Endodermal cell (in vitro differentiated cells): ENCODE results near the gene CYP8B1. TPM values are rescaled to one million over a fixed set of nuclear protein-coding genes. Genes with fewer than 3 reads are reported as not detected.

ENCODE experiments used
- DNase-seq: peaks from one replicate; pipeline ENCODE4 v3.0.0-alpha.2; 2017
- H3K27ac ChIP-seq: 2 replicates; pipeline ENCODE4 v1.5.1; 2013; ENCODE audit warnings: mild to moderate bottlenecking, low read depth, low read length, moderate library complexity
- H3K27me3 ChIP-seq: 2 replicates; pipeline ENCODE4 v1.6.1; 2013; ENCODE audit warnings: mild to moderate bottlenecking, low read length, moderate library complexity; ENCODE audit not compliant: insufficient read depth, control insufficient read depth, poor library complexity, severe bottlenecking
- H3K36me3 ChIP-seq: 2 replicates; pipeline ENCODE4 v1.7.0; 2013; ENCODE audit warnings: mild to moderate bottlenecking, low read length, moderate library complexity; ENCODE audit not compliant: control insufficient read depth, insufficient read depth
- H3K4me1 ChIP-seq: one replicate; pipeline ENCODE4 v1.7.0; 2013; ENCODE audit warnings: low read length; ENCODE audit not compliant: control insufficient read depth, insufficient read depth
- H3K4me3 ChIP-seq: 2 replicates; pipeline ENCODE4 v1.5.1; 2013; ENCODE audit warnings: mild to moderate bottlenecking, low read length, moderate library complexity
- H3K9ac ChIP-seq: 2 replicates; pipeline ENCODE4 v1.6.1; 2013; ENCODE audit warnings: mild to moderate bottlenecking, low read length, moderate library complexity; ENCODE audit not compliant: poor library complexity, severe bottlenecking; ENCODE audit errors: extremely low read depth
- H3K9me3 ChIP-seq: 2 replicates; pipeline ENCODE4 v1.6.1; 2013; ENCODE audit warnings: mild to moderate bottlenecking, low read length, moderate library complexity; ENCODE audit not compliant: control insufficient read depth
- H3K27ac Mint-ChIP-seq: 2 replicates; pipeline ENCODE4 v1.8.0; 2020; ENCODE audit warnings: mixed read lengths
- H3K27me3 Mint-ChIP-seq: 2 replicates; pipeline ENCODE4 v1.8.0; 2021; ENCODE audit warnings: mild to moderate bottlenecking, mixed read lengths; ENCODE audit not compliant: insufficient read depth
- H3K36me3 Mint-ChIP-seq: 2 replicates; pipeline ENCODE4 v1.8.0; 2020; ENCODE audit warnings: low read depth, mixed read lengths
- H3K4me1 Mint-ChIP-seq: 2 replicates; pipeline ENCODE4 v1.8.0; 2020; ENCODE audit warnings: mixed read lengths
- H3K4me3 Mint-ChIP-seq: 2 replicates; pipeline ENCODE4 v1.8.0; 2020; ENCODE audit warnings: mild to moderate bottlenecking, moderate library complexity, mixed read lengths
- H3K9me3 Mint-ChIP-seq: 2 replicates; pipeline ENCODE4 v1.8.0; 2020; ENCODE audit warnings: mild to moderate bottlenecking, mixed read lengths
- WGBS, 2 experiments: methylation state at CpG; one replicate each; pipeline versions ENCODE4 v1.1.5 to v1.1.7; 2013; ENCODE audit warnings: missing lambda C conversion rate in 2 of 2, mixed read lengths in 1 of 2; ENCODE audit not compliant: insufficient coverage in 1 of 2, insufficient read length in 1 of 2; 5-methylcytosine and 5-hydroxymethylcytosine counted together
- total RNA-seq, 2 donors: library from RNA; stranded (reverse); fragmentation: NEBNext Ultra II Directional in 1 of 2; extraction: Animal tissue kit (Norgen Biotek cat#: 25700) in 1 of 2; gene quantifications; 2 replicates in 1 of 2; 3 replicates in 1 of 2; pipeline ENCODE4 v1.2.1, GENCODE V29; 2021
- TF ChIP-seq, protein P1 (sequence below): fragments of 200-600 bp; sonication (generic); conservative IDR thresholded peaks from 2 replicates; pipeline ENCODE4 v1.5.0; 2021; ENCODE audit warnings: antibody characterized with exemption, mild to moderate bottlenecking

Gene CYP8B1
- total RNA-seq, 2 donors from 2014 or later: not detected

- Histone ChIP-seq H3K9me3 (peaks cover 23% of the 10 kb centered on the region), H3K27ac (no peak overlapping the region), H3K9ac (no peak overlapping the region), H3K27me3 (no peaks in the 10 kb centered on the region), H3K4me1 (no peaks in the 10 kb centered on the region), H3K36me3 (no peaks in the 10 kb centered on the region), H3K4me3 (no peak overlapping the region)
- TF ChIP-seq, protein P1, sequence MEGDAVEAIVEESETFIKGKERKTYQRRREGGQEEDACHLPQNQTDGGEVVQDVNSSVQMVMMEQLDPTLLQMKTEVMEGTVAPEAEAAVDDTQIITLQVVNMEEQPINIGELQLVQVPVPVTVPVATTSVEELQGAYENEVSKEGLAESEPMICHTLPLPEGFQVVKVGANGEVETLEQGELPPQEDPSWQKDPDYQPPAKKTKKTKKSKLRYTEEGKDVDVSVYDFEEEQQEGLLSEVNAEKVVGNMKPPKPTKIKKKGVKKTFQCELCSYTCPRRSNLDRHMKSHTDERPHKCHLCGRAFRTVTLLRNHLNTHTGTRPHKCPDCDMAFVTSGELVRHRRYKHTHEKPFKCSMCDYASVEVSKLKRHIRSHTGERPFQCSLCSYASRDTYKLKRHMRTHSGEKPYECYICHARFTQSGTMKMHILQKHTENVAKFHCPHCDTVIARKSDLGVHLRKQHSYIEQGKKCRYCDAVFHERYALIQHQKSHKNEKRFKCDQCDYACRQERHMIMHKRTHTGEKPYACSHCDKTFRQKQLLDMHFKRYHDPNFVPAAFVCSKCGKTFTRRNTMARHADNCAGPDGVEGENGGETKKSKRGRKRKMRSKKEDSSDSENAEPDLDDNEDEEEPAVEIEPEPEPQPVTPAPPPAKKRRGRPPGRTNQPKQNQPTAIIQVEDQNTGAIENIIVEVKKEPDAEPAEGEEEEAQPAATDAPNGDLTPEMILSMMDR: no peak
- peaks cover 3% of the 10 kb centered on the region for H3K4me1 Mint-ChIP-seq
- 82% methylated on average over 2 of the region's 2 CpGs; no CpG with 5 or more reads in 1 of the 2 experiments for WGBS, 2 experiments
- H3K4me3 Mint-ChIP-seq: no peak overlapping the region
- H3K27ac Mint-ChIP-seq: no peak overlapping the region
- H3K9me3 Mint-ChIP-seq: peaks cover 31% of the 10 kb centered on the region
- peaks cover 14% of the 10 kb centered on the region for H3K27me3 Mint-ChIP-seq
- DNase-seq: no peak
- peaks cover 2% of the 10 kb centered on the region for H3K36me3 Mint-ChIP-seq
Observed at GRCh38 chr3:42902257-42902656, 26.6 kb upstream of the CYP8B1 start.

GRCh38 chr3:42901073-42901415 lies 25.4 kb upstream of the CYP8B1 start:
- H3K27me3 Mint-ChIP-seq: peaks cover 14% of the 10 kb centered on the region
- H3K4me3 ChIP-seq: no peak overlapping the region
- H3K27ac Mint-ChIP-seq: no peak overlapping the region
- TF ChIP-seq, protein P1: no peak
- H3K36me3 Mint-ChIP-seq: no peaks in the 10 kb centered on the region
- H3K9me3 ChIP-seq: peaks cover 23% of the 10 kb centered on the region
- peaks cover 25% of the 10 kb centered on the region for H3K9me3 Mint-ChIP-seq
- H3K4me1 Mint-ChIP-seq: peaks cover 3% of the 10 kb centered on the region
- H3K27ac ChIP-seq: no peak overlapping the region
- WGBS, 2 experiments: 89 to 100% methylated on average over 1 to 3 of the region's 3 CpGs
- H3K9ac ChIP-seq: no peak overlapping the region
- no peaks in the 10 kb centered on the region for H3K27me3 ChIP-seq
- DNase-seq: no peak
- H3K36me3 ChIP-seq: no peaks in the 10 kb centered on the region
- peaks cover 4% of the 10 kb centered on the region for H3K4me1 ChIP-seq
- H3K4me3 Mint-ChIP-seq: no peak overlapping the region

DNA sequence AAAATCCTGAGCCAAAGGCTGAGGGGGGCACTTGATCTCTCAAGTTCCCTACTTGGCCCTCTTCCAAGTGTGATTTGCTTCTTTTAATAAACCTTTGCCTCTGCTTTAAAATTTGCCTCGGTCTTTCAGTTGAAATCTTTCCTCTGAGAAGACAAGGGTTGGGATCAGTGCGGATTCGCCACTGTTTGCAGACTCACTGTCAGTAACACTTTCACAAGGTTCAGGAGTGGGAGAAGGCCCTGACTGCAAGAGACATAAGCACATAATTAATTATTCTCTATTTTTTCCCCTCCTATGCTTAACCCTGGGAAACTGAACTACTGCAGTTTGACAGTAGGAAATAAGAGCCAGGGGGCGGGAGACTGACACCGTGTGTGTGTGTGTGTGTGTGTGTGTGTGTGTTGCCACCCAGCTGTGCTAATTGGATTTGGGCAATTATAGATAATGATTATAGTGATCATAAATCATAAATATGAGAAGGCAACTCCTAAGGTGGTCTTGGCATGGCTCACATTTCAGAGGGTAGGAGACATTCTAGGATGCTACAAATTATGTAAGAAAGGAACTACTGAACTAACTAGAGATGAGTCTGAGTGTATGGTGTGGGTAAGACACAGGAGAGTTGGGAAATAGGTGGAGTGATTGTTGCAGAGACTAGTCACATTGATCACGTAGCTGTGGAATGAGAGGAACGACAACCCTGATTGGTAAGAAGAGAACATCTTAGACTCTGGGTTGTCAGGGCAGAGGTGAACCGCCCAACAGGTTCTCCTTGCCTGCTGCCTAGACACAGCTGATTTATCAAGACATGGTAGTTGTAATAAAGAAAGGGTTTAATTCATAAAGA lies 24.8 kb upstream of the CYP8B1 start:
- Histone ChIP-seq H3K4me3 (no peak overlapping the region), H3K9me3 (peaks cover 20% of the 10 kb centered on the region), H3K27me3 (no peaks in the 10 kb centered on the region), H3K27ac (no peak overlapping the region), H3K9ac (no peak overlapping the region), H3K36me3 (no peaks in the 10 kb centered on the region), H3K4me1 (peaks cover 5% of the 10 kb centered on the region)
- no peak overlapping the region for H3K27ac Mint-ChIP-seq
- peaks cover 21% of the 10 kb centered on the region for H3K9me3 Mint-ChIP-seq
- no peaks in the 10 kb centered on the region for H3K36me3 Mint-ChIP-seq
- peaks cover 8% of the 10 kb centered on the region for H3K4me1 Mint-ChIP-seq
- peaks cover 14% of the 10 kb centered on the region for H3K27me3 Mint-ChIP-seq
- no peak overlapping the region for H3K4me3 Mint-ChIP-seq
- DNase-seq: peak; percentile 5
- TF ChIP-seq, protein P1: no peak
- WGBS, 2 experiments: 93 to 100% methylated on average over 1 to 8 of the region's 8 CpGs
